Endothelial cell of umbilical vein (primary cell): ENCODE measurements around the gene SMAD5. TPM values are rescaled to one million over a fixed set of nuclear protein-coding genes. Genes with fewer than 3 reads are reported as not detected.

Experiments
- BruUV-seq: library from RNA; stranded (reverse); fragments of 400-500 nt; replicated peaks from 2 replicates; lab custom pipeline; 2021; lab: Mats Ljungman, UMichigan
- CTCF ChIA-PET: fragments of 300-600, 350-600 bp; sonication (Branson Sonifier 250); formaldehyde crosslinking; loops from one replicate; lab custom pipeline; 2021; ENCODE audit warnings: antibody characterized with exemption, inconsistent platforms; lab: Charles Lee
- POLR2A ChIA-PET: fragments of 300-600, 350-600 bp; sonication (Branson Sonifier 250); formaldehyde crosslinking; loops from one replicate; lab custom pipeline; 2021; ENCODE audit warnings: antibody characterized with exemption, inconsistent platforms; lab: Charles Lee
- DNase-seq: peaks from one replicate; pipeline ENCODE4 v3.0.0-alpha.2; 2011; ENCODE audit warnings: low read depth, low spot score
- FAIRE-seq: peaks from 2 replicates; lab custom pipeline; 2011; peaks lifted over from hg19 to GRCh38; lab: Jason Lieb, UNC
- H2AFZ ChIP-seq: 2 replicates; pipeline ENCODE4 v1.6.0; 2012; ENCODE audit warnings: low read depth, low read length, control low read depth, inconsistent platforms
- H3K27ac ChIP-seq: 2 replicates; pipeline ENCODE4 v1.5.1; 2011; ENCODE audit warnings: low read depth, mild to moderate bottlenecking, control low read depth, low read length, moderate library complexity; ENCODE audit not compliant: insufficient read depth
- H3K27me3 ChIP-seq, 2 experiments: 2 replicates each; pipeline versions ENCODE4 v1.6.0 to v1.6.1; 2011; ENCODE audit warnings: low read length in 2 of 2, mixed read lengths in 1 of 2; ENCODE audit not compliant: control insufficient read depth in 2 of 2, insufficient read depth in 2 of 2
- H3K36me3 ChIP-seq, 2 experiments: 2 replicates in 1 of 2; 3 replicates in 1 of 2; pipeline ENCODE4 v1.5.1; 2011; ENCODE audit warnings: low read length in 2 of 2, mild to moderate bottlenecking in 1 of 2, moderate library complexity in 1 of 2; ENCODE audit not compliant: control insufficient read depth in 2 of 2, insufficient read depth in 2 of 2; ENCODE audit errors: extremely low read depth in 1 of 2
- H3K4me1 ChIP-seq: 3 replicates; pipeline ENCODE4 v1.5.1; 2011; ENCODE audit warnings: mild to moderate bottlenecking, low read length; ENCODE audit not compliant: control insufficient read depth, insufficient read depth; ENCODE audit errors: extremely low read depth
- H3K4me2 ChIP-seq: 2 replicates; pipeline ENCODE4 v1.6.1; 2011; ENCODE audit warnings: low read length, control low read depth, mixed read lengths; ENCODE audit not compliant: insufficient read depth
- H3K4me3 ChIP-seq, 3 experiments: fragments of 200-600 bp in 1 of 3; sonication (generic), shearing (Covaris generic) in 1 of 3; replicated peaks in 1 of 3; 2 replicates each; pipeline ENCODE4 v1.5.1; 2011 to 2016; ENCODE audit warnings: control low read depth in 3 of 3, low read length in 3 of 3, mild to moderate bottlenecking in 2 of 3, inconsistent platforms in 1 of 3, low read depth in 1 of 3, moderate library complexity in 1 of 3; ENCODE audit not compliant: insufficient read depth in 1 of 3
- H3K79me2 ChIP-seq: 2 replicates; pipeline ENCODE4 v1.6.0; 2012; ENCODE audit warnings: low read length, inconsistent platforms; ENCODE audit not compliant: control insufficient read depth, insufficient read depth
- H3K9ac ChIP-seq: replicated peaks from 2 replicates; pipeline ENCODE3; 2011; ENCODE audit warnings: low read length, control low read depth; ENCODE audit not compliant: insufficient read depth; ENCODE audit errors: extremely low read depth
- H3K9me1 ChIP-seq: replicated peaks from 3 replicates; pipeline ENCODE4 v1.6.0; 2011; ENCODE audit warnings: mild to moderate bottlenecking, low read length; ENCODE audit not compliant: control insufficient read depth, insufficient read depth; ENCODE audit errors: extremely low read depth
- H3K9me3 ChIP-seq: replicated peaks from 2 replicates; pipeline ENCODE4 v1.5.1; 2012; ENCODE audit warnings: low read length, inconsistent platforms; ENCODE audit not compliant: control insufficient read depth, insufficient read depth
- H4K20me1 ChIP-seq: replicated peaks from 2 replicates; pipeline ENCODE3; 2011; ENCODE audit warnings: mild to moderate bottlenecking, low read length; ENCODE audit not compliant: control insufficient read depth, insufficient read depth; ENCODE audit errors: extremely low read depth
- EZH2 ChIP-seq: IDR thresholded peaks from 2 replicates; pipeline ENCODE4 v1.6.1; 2012; ENCODE audit warnings: borderline replicate concordance, low read depth, mild to moderate bottlenecking, moderate library complexity, low read length, inconsistent platforms; ENCODE audit not compliant: severe bottlenecking
- FOS ChIP-seq: IDR thresholded peaks from 2 replicates; pipeline ENCODE4 v1.6.1; 2011; ENCODE audit warnings: mild to moderate bottlenecking, low read length, moderate library complexity, borderline replicate concordance; ENCODE audit not compliant: insufficient read depth
- GATA2 ChIP-seq: IDR thresholded peaks from 2 replicates; pipeline ENCODE4 v1.7.0; 2011; ENCODE audit warnings: low read depth, mild to moderate bottlenecking, moderate library complexity, mixed read lengths, low read length; ENCODE audit not compliant: insufficient read length, insufficient read depth
- JUN ChIP-seq: IDR thresholded peaks from 2 replicates; pipeline ENCODE4 v1.6.1; 2011; ENCODE audit warnings: borderline replicate concordance, low read depth; ENCODE audit not compliant: insufficient read length, insufficient read depth
- MYC ChIP-seq: IDR thresholded peaks from one replicate; pipeline ENCODE4 v1.6.1; 2011; ENCODE audit warnings: mild to moderate bottlenecking, low read depth, low read length
- POLR2A ChIP-seq: IDR thresholded peaks from 2 replicates; pipeline ENCODE4 v1.6.1; 2012; ENCODE audit warnings: low read depth, mild to moderate bottlenecking, control low read depth, low read length
- POLR2AphosphoS5 ChIP-seq: IDR thresholded peaks from 2 replicates; pipeline ENCODE4 v1.6.1; 2012; ENCODE audit warnings: low read depth, mild to moderate bottlenecking, control low read depth, low read length, moderate library complexity; ENCODE audit not compliant: insufficient read depth
- dilution Hi-C: fragments of 300-500 bp; cut with MboI; formaldehyde crosslinking; loops from one replicate; pipeline ENCODE4 v1.15.0; 2019; ENCODE audit warnings: low sequenced_read_pairs; ENCODE audit not compliant: extremely low pct_ligation_motif_present
- intact Hi-C: fragments of 100-400 bp; cut with micrococcal nuclease; formaldehyde crosslinking; loops from one replicate; pipeline ENCODE4 v1.10.0; 2022
- polyA plus RNA-seq, 4 experiments: library from polyadenylated mRNA; depleted of rRNA in 3 of 4; stranded (reverse) in 3 of 4; unstranded in 1 of 4; fragments of >200 nt; gene quantifications; 2 replicates each; pipeline versions ENCODE4 v1.2.1 to v1.2.3, GENCODE V29; 2011 to 2012; ENCODE audit warnings: missing spikeins in 1 of 4
- total RNA-seq: library from RNA; stranded (reverse); gene quantifications from 2 replicates; pipeline ENCODE4 v1.2.3, GENCODE V29; 2021
- TF ChIP-seq, protein P1 (sequence below), 2 donors: IDR thresholded peaks; 1 replicate in 1 of 2; 2 replicates in 1 of 2; pipeline ENCODE4 v1.5.1; 2011; ENCODE audit warnings: low read length in 2 of 2, mild to moderate bottlenecking in 2 of 2, moderate library complexity in 2 of 2, control low read depth in 1 of 2, inconsistent platforms in 1 of 2, low read depth in 1 of 2; ENCODE audit not compliant: insufficient read depth in 1 of 2; ENCODE audit errors: extremely low read depth in 1 of 2
- TF ChIP-seq, protein P2 (sequence below): IDR thresholded peaks from 2 replicates; pipeline ENCODE4 v1.6.1; 2011; ENCODE audit not compliant: insufficient read depth, insufficient read length

SMAD5 gene
- total and polyA plus RNA-seq, 2 donors (not counting 3 experiments of a cell fraction or from before 2014, with no cell fraction given), result 26.0 to 66.0 TPM

DNA sequence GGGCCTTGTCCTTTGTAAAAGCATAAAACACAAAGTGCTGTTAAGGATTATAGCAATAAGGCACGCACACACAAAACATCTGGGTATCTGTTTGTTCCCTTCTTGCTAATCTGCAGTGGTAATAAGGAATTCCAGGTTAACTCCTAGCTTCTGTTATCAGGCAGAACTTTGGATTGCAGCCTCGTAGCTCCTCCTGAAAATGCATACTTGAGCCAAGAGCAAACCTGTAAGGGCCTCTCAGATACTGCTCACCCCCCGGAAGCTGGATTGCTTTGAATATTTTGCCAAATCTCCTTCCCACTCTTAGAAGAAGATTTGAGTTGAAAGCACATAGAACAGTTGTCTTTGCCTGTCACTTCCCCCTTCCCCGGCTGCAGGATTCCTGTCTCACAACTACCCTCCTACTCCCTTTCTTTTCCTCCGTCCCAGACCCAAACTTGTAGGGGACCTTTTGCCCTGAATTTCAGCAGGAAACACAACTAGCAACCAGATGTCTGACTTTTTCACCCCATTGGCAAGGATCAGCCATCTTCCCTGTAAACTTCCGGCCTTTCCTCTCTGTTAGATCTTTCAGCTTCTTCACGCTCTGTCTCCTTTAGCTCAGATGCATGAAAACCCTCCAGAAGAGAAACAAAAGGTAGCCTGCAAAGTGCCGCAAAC is 28.2 kb upstream of the SMAD5 start:
- Histone ChIP-seq H3K27ac (no peak overlapping the region), H3K9me1 (no peaks in the 10 kb centered on the region), H2AFZ (no peak overlapping the region), H3K4me2 (no peak overlapping the region), H3K9me3 (no peaks in the 10 kb centered on the region), H3K4me1 (no peaks in the 10 kb centered on the region), H3K79me2 (no peaks in the 10 kb centered on the region), H3K9ac (no peak overlapping the region), H4K20me1 (no peaks in the 10 kb centered on the region), H3K27me3 (peaks cover 5 to 23% of the 10 kb centered on the region in 2 experiments), H3K4me3 (no peak overlapping the region), H3K36me3 (no peaks in the 10 kb centered on the region)
- ChIA-PET POLR2A (no interaction called here), CTCF (interaction anchor here (1.1 to 1.8 kb wide), 3 partner anchors 17 to 127 kb away, joined by 3 to 5 read pairs (median 4); no protein-coding TSS in a partner anchor)
- no TSS peak for BruUV-seq
- intact Hi-C loops, result no loop called here
- no peak for FAIRE-seq
- dilution Hi-C loops, result no loop called here
- peak; percentile 29 for DNase-seq
- no peak for TF ChIP-seq FOS
- TF ChIP-seq EZH2, result no peak
- TF ChIP-seq, protein P1, sequence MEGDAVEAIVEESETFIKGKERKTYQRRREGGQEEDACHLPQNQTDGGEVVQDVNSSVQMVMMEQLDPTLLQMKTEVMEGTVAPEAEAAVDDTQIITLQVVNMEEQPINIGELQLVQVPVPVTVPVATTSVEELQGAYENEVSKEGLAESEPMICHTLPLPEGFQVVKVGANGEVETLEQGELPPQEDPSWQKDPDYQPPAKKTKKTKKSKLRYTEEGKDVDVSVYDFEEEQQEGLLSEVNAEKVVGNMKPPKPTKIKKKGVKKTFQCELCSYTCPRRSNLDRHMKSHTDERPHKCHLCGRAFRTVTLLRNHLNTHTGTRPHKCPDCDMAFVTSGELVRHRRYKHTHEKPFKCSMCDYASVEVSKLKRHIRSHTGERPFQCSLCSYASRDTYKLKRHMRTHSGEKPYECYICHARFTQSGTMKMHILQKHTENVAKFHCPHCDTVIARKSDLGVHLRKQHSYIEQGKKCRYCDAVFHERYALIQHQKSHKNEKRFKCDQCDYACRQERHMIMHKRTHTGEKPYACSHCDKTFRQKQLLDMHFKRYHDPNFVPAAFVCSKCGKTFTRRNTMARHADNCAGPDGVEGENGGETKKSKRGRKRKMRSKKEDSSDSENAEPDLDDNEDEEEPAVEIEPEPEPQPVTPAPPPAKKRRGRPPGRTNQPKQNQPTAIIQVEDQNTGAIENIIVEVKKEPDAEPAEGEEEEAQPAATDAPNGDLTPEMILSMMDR (IDR thresholded peaks at IDR 0.05; ENCODE audit: extremely low read depth in 1 of 2, insufficient read depth in 1 of 2, low read depth in 1 of 2, low read length in 2 of 2), result no peak
- TF ChIP-seq POLR2A, result no peak
- no peak for TF ChIP-seq JUN
- no peak for TF ChIP-seq GATA2
- TF ChIP-seq MYC, result no peak
- TF ChIP-seq, protein P2, sequence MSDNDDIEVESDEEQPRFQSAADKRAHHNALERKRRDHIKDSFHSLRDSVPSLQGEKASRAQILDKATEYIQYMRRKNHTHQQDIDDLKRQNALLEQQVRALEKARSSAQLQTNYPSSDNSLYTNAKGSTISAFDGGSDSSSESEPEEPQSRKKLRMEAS, result no peak
- no peak for TF ChIP-seq POLR2AphosphoS5
